ENCODE measurements around the gene TWIST2.

The TWIST2 gene

GRCh38 chr2:238925816-238926521 lies 78.1 kb downstream of the TWIST2 start:
- Mint-ChIP-seq H3K9me3 (peaks cover 5% of the 10 kb centered on the region), H3K27ac (peak overlapping the region; percentile 4 to 87 (median 44)), H3K4me1 (peaks cover 19% of the 10 kb centered on the region), H3K27me3 (ENCODE audit: low read depth) (peaks cover 18% of the 10 kb centered on the region), H3K4me3 (no peak overlapping the region), H3K36me3 (ENCODE audit: low read depth) (no peaks in the 10 kb centered on the region)
- no peak for TF ChIP-seq CTCF (IDR thresholded peaks at IDR 0.05; ENCODE audit: unreplicated experiment in 3 of 3)

- H3K36me3 Mint-ChIP-seq (ENCODE audit: low read depth): peaks cover 4% of the 10 kb centered on the region
- H3K4me1 Mint-ChIP-seq: peaks cover 18% of the 10 kb centered on the region
- no peak overlapping the region for H3K4me3 Mint-ChIP-seq
- H3K9me3 Mint-ChIP-seq: peaks cover 13% of the 10 kb centered on the region
- H3K27me3 Mint-ChIP-seq (ENCODE audit: low read depth): peaks cover 18% of the 10 kb centered on the region
- no peak for TF ChIP-seq CTCF (IDR thresholded peaks at IDR 0.05; ENCODE audit: unreplicated experiment in 3 of 3)
- peak overlapping the region; percentile 10 to 87 (median 44) for H3K27ac Mint-ChIP-seq
Measured at GRCh38 chr2:238926761-238927611, 79.1 kb downstream of the TWIST2 start.

- H3K36me3 Mint-ChIP-seq (ENCODE audit: low read depth): peaks cover 4% of the 10 kb centered on the region
- peaks cover 18% of the 10 kb centered on the region for H3K4me1 Mint-ChIP-seq
- peak overlapping the region; percentile 98 for H3K27ac Mint-ChIP-seq
- no peak overlapping the region for H3K4me3 Mint-ChIP-seq
- H3K9me3 Mint-ChIP-seq: peaks cover 13% of the 10 kb centered on the region
- no peak for TF ChIP-seq CTCF (IDR thresholded peaks at IDR 0.05; ENCODE audit: unreplicated experiment in 3 of 3)
- H3K27me3 Mint-ChIP-seq (ENCODE audit: low read depth): peaks cover 18% of the 10 kb centered on the region
Measured at GRCh38 chr2:238927746-238928519, 80.0 kb downstream of the TWIST2 start.

- Mint-ChIP-seq H3K27ac (peak overlapping the region; percentile 98), H3K4me1 (peaks cover 18% of the 10 kb centered on the region), H3K36me3 (ENCODE audit: low read depth) (peaks cover 4% of the 10 kb centered on the region), H3K4me3 (no peak overlapping the region), H3K27me3 (ENCODE audit: low read depth) (peaks cover 18% of the 10 kb centered on the region), H3K9me3 (peaks cover 15% of the 10 kb centered on the region)
- TF ChIP-seq CTCF (IDR thresholded peaks at IDR 0.05; ENCODE audit: unreplicated experiment in 3 of 3): no peak
Measured at GRCh38 chr2:238928520-238929241, 80.8 kb downstream of the TWIST2 start.

- no peak overlapping the region for H3K4me3 Mint-ChIP-seq
- H3K27ac Mint-ChIP-seq: peak overlapping the region; percentile 98
- no peak for TF ChIP-seq CTCF (IDR thresholded peaks at IDR 0.05; ENCODE audit: unreplicated experiment in 3 of 3)
- H3K4me1 Mint-ChIP-seq: peaks cover 13% of the 10 kb centered on the region
- peaks cover 22% of the 10 kb centered on the region for H3K9me3 Mint-ChIP-seq
- peaks cover 4% of the 10 kb centered on the region for H3K36me3 Mint-ChIP-seq (ENCODE audit: low read depth)
- peaks cover 11% of the 10 kb centered on the region for H3K27me3 Mint-ChIP-seq (ENCODE audit: low read depth)
Measured at GRCh38 chr2:238929242-238930081, 81.6 kb downstream of the TWIST2 start.
